Stimulated activated CD8-positive, alpha-beta memory T cell treated with anti-CD3 and anti-CD28 coated beads, Interleukin-15, amount 100 ng/mL, for 48 hours (primary cell): Measurements from ENCODE around the gene NADSYN1.

Source experiments
- DNase-seq, 2 donors: peaks; one replicate each; pipeline ENCODE4 v3.0.0-alpha.2; 2020; ENCODE audit warnings: low read depth in 2 of 2

NADSYN1 gene

DNA sequence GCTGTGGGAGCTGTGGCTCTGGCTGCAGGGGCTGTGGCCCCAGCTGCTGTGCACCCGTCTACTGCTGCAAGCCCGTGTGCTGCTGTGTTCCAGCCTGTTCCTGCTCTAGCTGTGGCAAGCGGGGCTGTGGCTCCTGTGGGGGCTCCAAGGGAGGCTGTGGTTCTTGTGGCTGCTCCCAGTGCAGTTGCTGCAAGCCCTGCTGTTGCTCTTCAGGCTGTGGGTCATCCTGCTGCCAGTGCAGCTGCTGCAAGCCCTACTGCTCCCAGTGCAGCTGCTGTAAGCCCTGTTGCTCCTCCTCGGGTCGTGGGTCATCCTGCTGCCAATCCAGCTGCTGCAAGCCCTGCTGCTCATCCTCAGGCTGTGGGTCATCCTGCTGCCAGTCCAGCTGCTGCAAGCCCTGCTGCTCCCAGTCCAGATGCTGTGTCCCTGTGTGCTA is 95.7 kb downstream of the NADSYN1 start:
- DNase-seq = no peak
